GM12878 (cell line): ENCODE data around the gene DSG2. TPM values are rescaled to one million over a fixed set of nuclear protein-coding genes. Genes with fewer than 3 reads are reported as not detected.

Experiments
- ATAC-seq: fragments of 200-7000 bp; cut with Tn5 transposase; 3 replicates; pipeline ENCODE4 v1.9.1; 2020; ENCODE audit warnings: mild to moderate bottlenecking, moderate library complexity
- BruUV-seq: library from RNA; stranded (reverse); fragments of 400-500 nt; replicated peaks from 2 replicates; lab custom pipeline; 2021; lab: Mats Ljungman, UMichigan
- CTCF ChIA-PET: fragments of 300-600 bp; sonication (Branson Sonifier 250); formaldehyde crosslinking; extraction: SDS; loops from one replicate; lab custom pipeline; 2021; ENCODE audit warnings: inconsistent platforms; lab: Yijun Ruan, JAX
- POLR2A ChIA-PET: fragments of 350-600 bp; formaldehyde crosslinking; extraction: SDS; loops from one replicate; lab custom pipeline; 2021; ENCODE audit warnings: inconsistent platforms; lab: Charles Lee
- RAD21 ChIA-PET: fragments of 300-600 bp; sonication (Branson Sonifier 250); formaldehyde crosslinking; loops from one replicate; lab custom pipeline; 2023; ENCODE audit warnings: antibody characterized with exemption; ENCODE audit not compliant: unreplicated experiment; lab: Charles Lee
- SMC1A ChIA-PET: fragments of 300-600 bp; sonication (Branson Sonifier 250); formaldehyde crosslinking; loops from one replicate; lab custom pipeline; 2023; ENCODE audit not compliant: unreplicated experiment, uncharacterized antibody; lab: Charles Lee
- DNase-seq: peaks from one replicate; pipeline ENCODE4 v3.0.0-alpha.2; 2011; ENCODE audit warnings: low read depth, low spot score
- FAIRE-seq: peaks from 3 replicates; lab custom pipeline; 2011; peaks lifted over from hg19 to GRCh38; lab: Jason Lieb, UNC
- H2AFZ ChIP-seq: 2 replicates; pipeline ENCODE4 v1.6.0; 2011; ENCODE audit warnings: low read depth, low read length, control low read depth; ENCODE audit not compliant: control insufficient read depth
- H3K27ac ChIP-seq: 2 replicates; pipeline ENCODE4 v1.5.1; 2011; ENCODE audit warnings: control low read depth; ENCODE audit not compliant: control insufficient read depth, insufficient read depth
- H3K27me3 ChIP-seq, 2 experiments: replicated peaks in 1 of 2; 2 replicates each; pipeline versions ENCODE4 v1.6.0 to v1.6.1; 2011; ENCODE audit warnings: low read length in 1 of 2; ENCODE audit not compliant: control insufficient read depth in 2 of 2, insufficient read depth in 2 of 2
- H3K36me3 ChIP-seq, 2 experiments: 2 replicates each; pipeline ENCODE4 v1.5.1; 2011; ENCODE audit warnings: low read length in 1 of 2; ENCODE audit not compliant: control insufficient read depth in 2 of 2, insufficient read depth in 2 of 2
- H3K4me1 ChIP-seq: 2 replicates; pipeline ENCODE4 v1.6.1; 2011; ENCODE audit warnings: mild to moderate bottlenecking, low read length, moderate library complexity, mixed read lengths; ENCODE audit not compliant: control insufficient read depth, insufficient read depth
- H3K4me2 ChIP-seq: 2 replicates; pipeline ENCODE4 v1.6.0; 2011; ENCODE audit warnings: control low read depth; ENCODE audit not compliant: control insufficient read depth, insufficient read depth
- H3K4me3 ChIP-seq: fragments of 200-600 bp; sonication (generic); 2 replicates; pipeline ENCODE4 v1.5.1; 2016
- H3K79me2 ChIP-seq: 2 replicates; pipeline ENCODE4 v1.6.0; 2011; ENCODE audit warnings: low read length; ENCODE audit not compliant: control insufficient read depth, insufficient read depth
- H3K9ac ChIP-seq: 2 replicates; pipeline ENCODE4 v1.8.0; 2011; ENCODE audit warnings: low read length, control low read depth, mixed read lengths; ENCODE audit not compliant: control insufficient read depth, insufficient read depth
- H3K9me3 ChIP-seq: replicated peaks from 3 replicates; pipeline ENCODE4 v1.5.1; 2011; ENCODE audit warnings: mild to moderate bottlenecking, low read length; ENCODE audit not compliant: control insufficient read depth, insufficient read depth
- H4K20me1 ChIP-seq: 2 replicates; pipeline ENCODE4 v1.6.0; 2011; ENCODE audit not compliant: control insufficient read depth, insufficient read depth
- CBFB ChIP-seq: IDR thresholded peaks from 2 replicates; pipeline ENCODE4 v1.6.1; 2016; ENCODE audit warnings: antibody characterized with exemption, low read depth
- CHD4 ChIP-seq: fragments of 200-600 bp; sonication (generic); IDR thresholded peaks from 2 replicates; pipeline ENCODE4 v1.6.1; 2016; ENCODE audit warnings: mild to moderate bottlenecking
- CREB1 ChIP-seq: IDR thresholded peaks from 2 replicates; pipeline ENCODE4 v1.6.1; 2012; ENCODE audit warnings: low read depth, mild to moderate bottlenecking, inconsistent platforms
- GATAD2B ChIP-seq: fragments of 450-650 bp; conservative IDR thresholded peaks from 2 replicates; pipeline ENCODE4 v1.6.1; 2017; ENCODE audit warnings: low read depth, mild to moderate bottlenecking, moderate library complexity
- HCFC1 ChIP-seq: fragments of 150-350 bp; IDR thresholded peaks from 2 replicates; pipeline ENCODE4 v1.6.1; 2014; ENCODE audit warnings: low read length
- MEF2A ChIP-seq: IDR thresholded peaks from 2 replicates; pipeline ENCODE4 v1.6.1; 2011; ENCODE audit warnings: low read depth, mild to moderate bottlenecking, low read length, moderate library complexity; ENCODE audit not compliant: insufficient read depth
- NR2C2 ChIP-seq: IDR thresholded peaks from 2 replicates; pipeline ENCODE4 v1.6.1; 2011; ENCODE audit warnings: borderline replicate concordance, low read depth; ENCODE audit not compliant: control insufficient read depth, insufficient read length
- NR2F1 ChIP-seq: fragments of 450-650 bp; conservative IDR thresholded peaks from 2 replicates; pipeline ENCODE4 v1.6.1; 2017; ENCODE audit warnings: mild to moderate bottlenecking
- POLR2A ChIP-seq: IDR thresholded peaks from 2 replicates; pipeline ENCODE4 v1.6.1; 2011; ENCODE audit warnings: low read depth, mild to moderate bottlenecking, low read length
- RELA ChIP-seq: fragments of 450-650 bp; IDR thresholded peaks from 2 replicates; pipeline ENCODE4 v1.8.0; 2014; ENCODE audit warnings: borderline replicate concordance; ENCODE audit not compliant: partially characterized antibody
- SMAD5 ChIP-seq: IDR thresholded peaks from 2 replicates; pipeline ENCODE4 v1.6.1; 2016; ENCODE audit warnings: antibody characterized with exemption, low read depth
- SRF ChIP-seq, 2 experiments: IDR thresholded peaks; 2 replicates each; pipeline ENCODE4 v1.6.1; 2011; ENCODE audit warnings: low read depth in 2 of 2, low read length in 2 of 2, mild to moderate bottlenecking in 1 of 2, moderate library complexity in 1 of 2
- ZNF207 ChIP-seq: fragments of 450-650 bp; IDR thresholded peaks from 2 replicates; pipeline ENCODE4 v1.6.1; 2014; ENCODE audit warnings: antibody characterized with exemption, mild to moderate bottlenecking, borderline replicate concordance
- ZNF384 ChIP-seq: IDR thresholded peaks from 2 replicates; pipeline ENCODE4 v1.6.1; 2012; ENCODE audit warnings: low read depth, mild to moderate bottlenecking, low read length, improper control_type of control experiment, borderline replicate concordance
- WGBS: methylation state at CpG from one replicate; pipeline ENCODE4 v1.1.6; 2016; ENCODE audit warnings: low lambda C conversion rate; ENCODE audit not compliant: insufficient replicate concordance, insufficient coverage; ENCODE audit errors: missing lambda C conversion rate; 5-methylcytosine and 5-hydroxymethylcytosine counted together
- in situ Hi-C: fragments of 300-500 bp; cut with MboI; formaldehyde crosslinking; loops from 9 replicates; pipeline ENCODE4 v1.14.3; 2018; ENCODE audit warnings: mixed read lengths
- intact Hi-C: fragments of 100-400 bp; cut with micrococcal nuclease; formaldehyde crosslinking; loops from one replicate; pipeline ENCODE4 v1.14.2; 2022; ENCODE audit not compliant: unreplicated experiment
- polyA plus RNA-seq, 11 experiments: library from polyadenylated mRNA; depleted of rRNA in 4 of 11; unstranded in 6 of 11; stranded (reverse) in 5 of 11; fragments of >200 nt; fragmentation: Nextera tagmentation in 4 of 11; fragmentation: Illumina TruSeq in 1 of 11; extraction: Ambion mirVana in 4 of 11; extraction: Trizol in 1 of 11; gene quantifications; 1 replicate in 1 of 11; 2 replicates in 10 of 11; pipeline versions ENCODE4 v1.2.1 to v1.2.3, GENCODE V29; 2011 to 2016; ENCODE audit warnings: inconsistent platforms in 2 of 11, missing spikeins in 2 of 11, low read depth in 1 of 11
- total RNA-seq, 4 experiments: library from RNA; depleted of rRNA in 3 of 4; stranded (reverse); fragments of >200 nt in 3 of 4; fragmentation: Illumina TruSeq in 1 of 4; extraction: Trizol in 1 of 4; gene quantifications; 2 replicates each; pipeline versions ENCODE4 v1.2.1 to v1.2.3, GENCODE V29; 2013 to 2021
- TF ChIP-seq, protein P1 (sequence below): IDR thresholded peaks from 2 replicates; pipeline ENCODE4 v1.6.1; 2012; ENCODE audit warnings: low read length, inconsistent platforms
- TF ChIP-seq, protein P2 (sequence below): fragments of 450-650 bp; IDR thresholded peaks from 2 replicates; pipeline ENCODE4 v1.6.1; 2014; ENCODE audit warnings: mild to moderate bottlenecking
- TF ChIP-seq, protein P3 (sequence below): fragments of 450-650 bp; IDR thresholded peaks from 2 replicates; pipeline ENCODE4 v1.6.1; 2017; ENCODE audit warnings: low read depth, mild to moderate bottlenecking, moderate library complexity
- TF ChIP-seq, protein P4 (sequence below): IDR thresholded peaks from 2 replicates; pipeline ENCODE4 v1.6.1; 2011; ENCODE audit warnings: mild to moderate bottlenecking, low read depth, low read length, moderate library complexity; ENCODE audit not compliant: insufficient replicate concordance

DSG2 gene
- total and polyA plus RNA-seq, 10 of the 15 experiments (the other 5 are each of a cell fraction or from before 2014, with no cell fraction given) = 11.7 to 46.2 (median 28.0) TPM

DNA sequence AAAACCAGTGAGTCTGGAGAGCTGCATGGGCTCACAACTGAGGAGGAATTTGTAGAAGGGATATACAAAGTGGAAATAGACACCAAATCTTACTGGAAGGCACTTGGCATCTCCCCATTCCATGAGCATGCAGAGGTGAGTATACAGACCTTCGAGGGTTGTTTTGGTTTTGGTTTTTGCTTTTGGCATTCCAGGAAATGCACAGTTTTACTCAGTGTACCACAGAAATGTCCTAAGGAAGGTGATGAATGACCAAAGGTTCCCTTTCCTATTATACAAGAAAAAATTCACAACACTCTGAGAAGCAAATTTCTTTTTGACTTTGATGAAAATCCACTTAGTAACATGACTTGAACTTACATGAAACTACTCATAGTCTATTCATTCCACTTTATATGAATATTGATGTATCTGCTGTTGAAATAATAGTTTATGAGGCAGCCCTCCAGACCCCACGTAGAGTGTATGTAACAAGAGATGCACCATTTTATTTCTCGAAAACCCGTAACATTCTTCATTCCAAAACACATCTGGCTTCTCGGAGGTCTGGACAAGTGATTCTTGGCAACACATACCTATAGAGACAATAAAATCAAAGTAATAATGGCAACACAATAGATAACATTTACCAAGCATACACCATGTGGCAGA, 97.3 kb downstream of the DSG2 start (continued):
- TF ChIP-seq, protein P1, sequence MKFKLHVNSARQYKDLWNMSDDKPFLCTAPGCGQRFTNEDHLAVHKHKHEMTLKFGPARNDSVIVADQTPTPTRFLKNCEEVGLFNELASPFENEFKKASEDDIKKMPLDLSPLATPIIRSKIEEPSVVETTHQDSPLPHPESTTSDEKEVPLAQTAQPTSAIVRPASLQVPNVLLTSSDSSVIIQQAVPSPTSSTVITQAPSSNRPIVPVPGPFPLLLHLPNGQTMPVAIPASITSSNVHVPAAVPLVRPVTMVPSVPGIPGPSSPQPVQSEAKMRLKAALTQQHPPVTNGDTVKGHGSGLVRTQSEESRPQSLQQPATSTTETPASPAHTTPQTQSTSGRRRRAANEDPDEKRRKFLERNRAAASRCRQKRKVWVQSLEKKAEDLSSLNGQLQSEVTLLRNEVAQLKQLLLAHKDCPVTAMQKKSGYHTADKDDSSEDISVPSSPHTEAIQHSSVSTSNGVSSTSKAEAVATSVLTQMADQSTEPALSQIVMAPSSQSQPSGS = no peak

DNA sequence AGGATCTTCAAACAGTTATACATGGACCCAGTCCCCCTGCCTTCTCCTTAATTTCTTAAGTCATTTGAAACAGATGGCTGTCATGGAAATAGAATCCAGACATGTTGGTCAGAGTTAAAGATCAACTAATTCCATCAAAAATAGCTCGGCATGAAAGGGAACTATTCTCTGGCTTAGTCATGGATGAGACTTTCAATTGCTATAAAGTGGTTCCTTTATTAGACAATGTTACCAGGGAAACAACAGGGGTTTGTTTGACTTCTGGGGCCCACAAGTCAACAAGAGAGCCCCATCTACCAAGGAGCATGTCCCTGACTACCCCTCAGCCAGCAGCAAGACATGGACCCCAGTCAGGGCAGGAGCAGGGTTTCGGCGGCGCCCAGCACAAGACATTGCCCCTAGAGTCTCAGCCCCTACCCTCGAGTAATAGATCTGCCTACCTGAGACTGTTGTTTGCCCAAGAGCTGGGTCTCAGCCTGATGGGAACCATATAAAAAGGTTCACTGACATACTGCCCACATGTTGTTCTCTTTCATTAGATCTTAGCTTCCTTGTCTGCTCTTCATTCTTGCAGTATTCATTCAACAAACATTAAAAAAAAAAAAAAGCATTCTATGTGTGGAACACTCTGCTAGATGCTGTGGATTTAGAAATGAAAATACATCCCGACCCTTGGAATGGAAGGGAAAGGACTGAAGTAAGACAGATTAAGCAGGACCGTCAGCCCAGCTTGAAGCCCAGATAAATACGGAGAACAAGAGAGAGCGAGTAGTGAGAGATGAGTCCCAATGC, 98.3 kb downstream of the DSG2 start:
- no peaks in the 10 kb centered on the region for H4K20me1 ChIP-seq
- intact Hi-C loops (no loop called here), in situ Hi-C loops (no loop called here)
- H2AFZ ChIP-seq = no peak overlapping the region
- no peak overlapping the region for H3K9ac ChIP-seq
- no peaks in the 10 kb centered on the region for H3K79me2 ChIP-seq
- no peaks in the 10 kb centered on the region for H3K4me1 ChIP-seq
- ChIA-PET CTCF (no interaction called here), SMC1A (interaction anchor here (0.7 kb wide), 1 partner anchor 172 kb away, joined by 3 read pairs; no protein-coding TSS in a partner anchor), POLR2A (no interaction called here), RAD21 (no interaction called here)
- no peaks in the 10 kb centered on the region for H3K9me3 ChIP-seq
- FAIRE-seq (no peak), DNase-seq (no peak), ATAC-seq (no peak)
- H3K27me3 ChIP-seq = no peaks in the 10 kb centered on the region
- BruUV-seq = no TSS peak
- H3K4me3 ChIP-seq = no peak overlapping the region
- 81% methylated on average over 9 of the region's 9 CpGs for WGBS
- no peaks in the 10 kb centered on the region for H3K36me3 ChIP-seq
- no peak overlapping the region for H3K27ac ChIP-seq
- no peak overlapping the region for H3K4me2 ChIP-seq
- TF ChIP-seq, protein P2, sequence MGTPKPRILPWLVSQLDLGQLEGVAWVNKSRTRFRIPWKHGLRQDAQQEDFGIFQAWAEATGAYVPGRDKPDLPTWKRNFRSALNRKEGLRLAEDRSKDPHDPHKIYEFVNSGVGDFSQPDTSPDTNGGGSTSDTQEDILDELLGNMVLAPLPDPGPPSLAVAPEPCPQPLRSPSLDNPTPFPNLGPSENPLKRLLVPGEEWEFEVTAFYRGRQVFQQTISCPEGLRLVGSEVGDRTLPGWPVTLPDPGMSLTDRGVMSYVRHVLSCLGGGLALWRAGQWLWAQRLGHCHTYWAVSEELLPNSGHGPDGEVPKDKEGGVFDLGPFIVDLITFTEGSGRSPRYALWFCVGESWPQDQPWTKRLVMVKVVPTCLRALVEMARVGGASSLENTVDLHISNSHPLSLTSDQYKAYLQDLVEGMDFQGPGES = no peak
- no peak for TF ChIP-seq SMAD5
- TF ChIP-seq GATAD2B = no peak
- TF ChIP-seq MEF2A = no peak
- TF ChIP-seq NR2F1 = no peak
- TF ChIP-seq CHD4 = no peak
- no peak for TF ChIP-seq RELA
- no peak for TF ChIP-seq ZNF384
- TF ChIP-seq POLR2A = no peak
- TF ChIP-seq CBFB = no peak
- no peak for TF ChIP-seq NR2C2
- TF ChIP-seq, protein P3, sequence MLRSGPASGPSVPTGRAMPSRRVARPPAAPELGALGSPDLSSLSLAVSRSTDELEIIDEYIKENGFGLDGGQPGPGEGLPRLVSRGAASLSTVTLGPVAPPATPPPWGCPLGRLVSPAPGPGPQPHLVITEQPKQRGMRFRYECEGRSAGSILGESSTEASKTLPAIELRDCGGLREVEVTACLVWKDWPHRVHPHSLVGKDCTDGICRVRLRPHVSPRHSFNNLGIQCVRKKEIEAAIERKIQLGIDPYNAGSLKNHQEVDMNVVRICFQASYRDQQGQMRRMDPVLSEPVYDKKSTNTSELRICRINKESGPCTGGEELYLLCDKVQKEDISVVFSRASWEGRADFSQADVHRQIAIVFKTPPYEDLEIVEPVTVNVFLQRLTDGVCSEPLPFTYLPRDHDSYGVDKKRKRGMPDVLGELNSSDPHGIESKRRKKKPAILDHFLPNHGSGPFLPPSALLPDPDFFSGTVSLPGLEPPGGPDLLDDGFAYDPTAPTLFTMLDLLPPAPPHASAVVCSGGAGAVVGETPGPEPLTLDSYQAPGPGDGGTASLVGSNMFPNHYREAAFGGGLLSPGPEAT = no peak
- no peak for TF ChIP-seq SRF (IDR thresholded peaks at IDR 0.05; ENCODE audit: low read depth in 2 of 2, low read length in 2 of 2)
- TF ChIP-seq, protein P4, sequence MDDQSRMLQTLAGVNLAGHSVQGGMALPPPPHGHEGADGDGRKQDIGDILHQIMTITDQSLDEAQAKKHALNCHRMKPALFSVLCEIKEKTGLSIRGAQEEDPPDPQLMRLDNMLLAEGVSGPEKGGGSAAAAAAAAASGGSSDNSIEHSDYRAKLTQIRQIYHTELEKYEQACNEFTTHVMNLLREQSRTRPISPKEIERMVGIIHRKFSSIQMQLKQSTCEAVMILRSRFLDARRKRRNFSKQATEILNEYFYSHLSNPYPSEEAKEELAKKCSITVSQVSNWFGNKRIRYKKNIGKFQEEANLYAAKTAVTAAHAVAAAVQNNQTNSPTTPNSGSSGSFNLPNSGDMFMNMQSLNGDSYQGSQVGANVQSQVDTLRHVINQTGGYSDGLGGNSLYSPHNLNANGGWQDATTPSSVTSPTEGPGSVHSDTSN = no peak
- TF ChIP-seq CREB1 = no peak
- TF ChIP-seq HCFC1 = no peak
- TF ChIP-seq ZNF207 = no peak
